ENCODE data around the gene GATA3.

DNA sequence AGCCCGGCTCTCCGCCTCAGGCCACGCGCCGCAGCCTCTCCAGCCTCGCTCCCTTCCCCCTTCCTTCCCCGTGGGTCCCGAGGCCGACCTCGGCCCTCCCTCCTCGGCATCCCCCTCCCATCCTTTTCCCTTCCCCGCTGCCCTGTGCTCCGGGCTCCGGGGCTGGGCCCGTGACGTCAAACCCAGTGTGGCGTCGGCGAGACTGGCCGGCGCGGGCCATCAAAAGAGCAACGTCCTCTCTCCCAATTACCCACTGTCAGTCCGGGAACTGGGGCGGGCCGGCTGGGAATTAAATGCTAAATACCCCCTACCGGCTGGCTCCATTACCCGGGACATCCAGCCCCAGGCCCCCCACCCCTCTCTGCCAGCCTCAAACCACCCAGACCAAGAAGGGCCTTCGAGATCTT lies 2.6 kb upstream of the GATA3 start:
- TF ChIP-seq E2F6 (IDR thresholded peaks at IDR 0.05) (no peak), EZH2 (IDR thresholded peaks at IDR 0.05; ENCODE audit: low read depth, low read length, severe bottlenecking) (peak; percentile 46), POLR2A (IDR thresholded peaks at IDR 0.05; ENCODE audit: control extremely low read depth in 1 of 2, low read depth in 2 of 2, low read length in 2 of 2) (no peak), HDAC2 (IDR thresholded peaks at IDR 0.05; ENCODE audit: borderline replicate concordance in 1 of 2, low read depth in 2 of 2, low read length in 2 of 2) (no peak), CEBPB (IDR thresholded peaks at IDR 0.05; ENCODE audit: low read depth, low read length) (no peak), SP2 (IDR thresholded peaks at IDR 0.05; ENCODE audit: low read length) (no peak), CTCF (IDR thresholded peaks at IDR 0.05; ENCODE audit: control extremely low read depth in 1 of 3, insufficient read depth in 1 of 3, low read depth in 1 of 3, low read length in 3 of 3) (no peak), SUZ12 (IDR thresholded peaks at IDR 0.05; ENCODE audit: low read length) (peak; percentile 55)

All from H1 (cell line).